Measurements from ENCODE around the gene ACAD8. TPM values are rescaled to one million over a fixed set of nuclear protein-coding genes. Genes with fewer than 3 reads are reported as not detected.

ACAD8 gene
- total RNA-seq, 3 donors from 2014 or later = 20.5 to 46.2 (median 40.4) TPM

DNA sequence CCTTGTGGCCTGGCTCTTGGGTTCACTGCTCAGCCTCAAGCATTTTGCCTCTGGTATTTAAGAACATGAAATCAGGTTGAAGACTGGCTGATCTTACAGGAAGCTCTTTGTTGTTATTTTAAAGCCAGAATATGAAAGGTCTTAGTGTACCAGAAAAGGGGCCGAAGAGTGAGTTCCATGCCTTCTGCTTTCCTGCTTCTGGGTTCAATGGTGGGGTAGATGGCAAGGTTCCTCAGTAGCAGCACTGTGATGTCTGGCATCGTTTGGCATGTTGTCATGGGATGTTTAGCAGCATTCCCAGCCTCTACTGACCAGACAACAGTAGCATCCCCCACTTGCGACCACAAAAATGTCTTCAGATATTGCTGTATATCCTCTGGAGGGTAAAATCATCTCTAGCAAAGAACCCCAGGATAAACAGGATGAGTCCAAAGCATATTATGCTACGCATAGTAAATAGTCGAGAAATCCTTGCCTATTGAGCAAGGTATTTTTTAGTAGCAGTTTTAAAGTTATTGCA lies 26.5 kb upstream of the ACAD8 start:
- H3K27ac ChIP-seq = peak overlapping the region in 1 of 2 donors; percentile 10
- DNase-seq (ENCODE audit: low spot score in 2 of 2) = no peak
- TF ChIP-seq POLR2AphosphoS5 (IDR thresholded peaks at IDR 0.05) (no peak), POLR2A (IDR thresholded peaks at IDR 0.05) (no peak), CTCF (IDR thresholded peaks at IDR 0.05) (no peak)
- no peaks in the 10 kb centered on the region for H3K36me3 ChIP-seq
- peak overlapping the region in 1 of 3 donors; percentile 99 for H3K4me3 ChIP-seq
- peaks cover 5 to 11% of the 10 kb centered on the region in 2 donors for H3K4me1 ChIP-seq
- intact Hi-C loops (cut with DNase I; ENCODE audit: low total_unique reads) = no loop called here
- H3K9me3 ChIP-seq = no peaks in the 10 kb centered on the region
- H3K27me3 ChIP-seq = no peaks in the 10 kb centered on the region

- intact Hi-C loops (cut with DNase I; ENCODE audit: low total_unique reads) = no loop called here
- Histone ChIP-seq H3K4me3 (no peak overlapping the region), H3K4me1 (peaks cover 0 to 7% of the 10 kb centered on the region in 2 donors), H3K27me3 (no peaks in the 10 kb centered on the region), H3K27ac (no peak overlapping the region), H3K9me3 (no peaks in the 10 kb centered on the region), H3K36me3 (no peaks in the 10 kb centered on the region)
- TF ChIP-seq CTCF (IDR thresholded peaks at IDR 0.05) (no peak), POLR2A (IDR thresholded peaks at IDR 0.05) (no peak), POLR2AphosphoS5 (IDR thresholded peaks at IDR 0.05) (no peak)
- DNase-seq (ENCODE audit: low spot score in 2 of 2) = no peak
These were observed 24.7 kb upstream of the ACAD8 start for GRCh38 chr11:134228625-134229024.

GRCh38 chr11:134229126-134229790 lies 24.1 kb upstream of the ACAD8 start:
- no peak for TF ChIP-seq POLR2AphosphoS5 (IDR thresholded peaks at IDR 0.05)
- TF ChIP-seq POLR2A (IDR thresholded peaks at IDR 0.05) = no peak
- TF ChIP-seq CTCF (IDR thresholded peaks at IDR 0.05) = no peak
- intact Hi-C loops (cut with DNase I; ENCODE audit: low total_unique reads) = no loop called here
- DNase-seq (ENCODE audit: low spot score in 2 of 2) = no peak
- Histone ChIP-seq H3K27me3 (no peaks in the 10 kb centered on the region), H3K9me3 (no peaks in the 10 kb centered on the region), H3K36me3 (no peaks in the 10 kb centered on the region), H3K4me1 (peaks cover 0 to 7% of the 10 kb centered on the region in 2 donors), H3K4me3 (no peak overlapping the region), H3K27ac (no peak overlapping the region)

DNA sequence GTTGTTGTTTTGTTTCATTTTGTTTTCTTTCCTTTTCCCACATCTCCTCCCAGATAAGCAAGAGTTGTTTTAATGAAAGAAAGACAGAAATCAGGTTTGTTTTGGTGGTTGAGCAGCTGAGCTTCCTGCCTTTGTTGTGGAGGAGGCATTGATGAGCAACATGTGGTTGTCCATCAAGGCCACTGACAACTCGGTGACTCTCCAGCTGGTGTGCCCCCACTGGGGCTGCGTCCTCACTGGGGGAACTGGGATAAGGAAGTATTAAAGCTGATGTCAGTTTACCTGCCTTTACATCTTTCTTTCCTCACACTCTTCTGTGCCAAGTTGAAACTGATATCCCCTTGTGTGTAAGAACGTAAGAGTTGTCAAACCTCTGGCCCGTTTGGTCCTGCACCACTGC lies 23.0 kb upstream of the ACAD8 start:
- no peaks in the 10 kb centered on the region for H3K9me3 ChIP-seq
- TF ChIP-seq CTCF (IDR thresholded peaks at IDR 0.05) = no peak
- no peak for TF ChIP-seq POLR2A (IDR thresholded peaks at IDR 0.05)
- TF ChIP-seq POLR2AphosphoS5 (IDR thresholded peaks at IDR 0.05) = no peak
- no peak overlapping the region for H3K4me3 ChIP-seq
- peaks cover 0 to 7% of the 10 kb centered on the region in 2 donors for H3K4me1 ChIP-seq
- H3K36me3 ChIP-seq = no peaks in the 10 kb centered on the region
- no peaks in the 10 kb centered on the region for H3K27me3 ChIP-seq
- H3K27ac ChIP-seq = no peak overlapping the region
- no peak for DNase-seq (ENCODE audit: low spot score in 2 of 2)
- intact Hi-C loops (cut with DNase I; ENCODE audit: low total_unique reads) = no loop called here

GRCh38 chr11:134231958-134232659 lies 21.3 kb upstream of the ACAD8 start:
- intact Hi-C loops (cut with DNase I; ENCODE audit: low total_unique reads) = no loop called here
- Histone ChIP-seq H3K27me3 (no peaks in the 10 kb centered on the region), H3K4me3 (no peak overlapping the region), H3K9me3 (no peaks in the 10 kb centered on the region), H3K27ac (no peak overlapping the region), H3K4me1 (no peaks in the 10 kb centered on the region), H3K36me3 (no peaks in the 10 kb centered on the region)
- DNase-seq (ENCODE audit: low spot score in 2 of 2) = no peak
- TF ChIP-seq CTCF (IDR thresholded peaks at IDR 0.05) = no peak

All from breast epithelium (tissue), 4 donors.